Mucosa of descending colon (tissue), 3 donors: ENCODE data around the gene UMPS. TPM values are rescaled to one million over a fixed set of nuclear protein-coding genes. Genes with fewer than 3 reads are reported as not detected.
"Not testable (repeated sequence)": the region's sequence is repeated elsewhere in the genome, so short reads cannot be mapped to it uniquely, and the experiment has no call there.

Source experiments
- ATAC-seq: fragments of 200-7000 bp; cut with Tn5 transposase; one replicate; pipeline ENCODE4 v1.9.1; 2020; ENCODE audit warnings: mild to moderate bottlenecking, moderate library complexity
- DNase-seq, 3 donors: peaks; one replicate each; pipeline ENCODE4 v3.0.0-alpha.2; 2020
- H3K36me3 ChIP-seq: fragments of 200-600 bp; one replicate; pipeline ENCODE4 v1.8.0; 2021; ENCODE audit warnings: low read depth, mild to moderate bottlenecking
- H3K4me1 ChIP-seq: fragments of 200-600 bp; one replicate; pipeline ENCODE4 v1.8.0; 2021; ENCODE audit warnings: low read depth, mild to moderate bottlenecking
- H3K4me3 ChIP-seq: fragments of 200-600 bp; one replicate; pipeline ENCODE4 v1.8.0; 2021; ENCODE audit warnings: mild to moderate bottlenecking
- H3K9me3 ChIP-seq: fragments of 200-600 bp; one replicate; pipeline ENCODE4 v1.8.0; 2021; ENCODE audit warnings: mild to moderate bottlenecking
- intact Hi-C, 2 donors: fragments of 100-400 bp; cut with DNase I in 1 of 2; cut with micrococcal nuclease in 1 of 2; formaldehyde crosslinking; loops; one replicate each; pipeline versions ENCODE4 v1.11.0 to v1.11.1; 2022; cut with DNase I, micrococcal nuclease
- total RNA-seq, 3 donors: library from RNA; stranded (reverse); fragmentation: NEBNext Ultra II Directional in 2 of 3; extraction: Animal tissue kit (Norgen Biotek cat#: 25700) in 2 of 3; gene quantifications; one replicate each; pipeline versions ENCODE4 v1.2.1 to v1.2.4, GENCODE V29; 2021 to 2023
- TF ChIP-seq, protein P1 (sequence below): fragments of 200-600 bp; IDR thresholded peaks from one replicate; pipeline ENCODE4 v1.8.0; 2022; ENCODE audit warnings: antibody characterized with exemption, mild to moderate bottlenecking
- donor health status: DM: no; HTN: no; CAD: no; lungs with moderate emphysema.
- donor health status: DM: no; HTN: no; CAD: no.
- donor health status: DM: no; HTN: yes; CAD: no.

UMPS gene
- total RNA-seq, 3 donors from 2014 or later: 22.6 to 25.7 (median 23.6) TPM

DNA sequence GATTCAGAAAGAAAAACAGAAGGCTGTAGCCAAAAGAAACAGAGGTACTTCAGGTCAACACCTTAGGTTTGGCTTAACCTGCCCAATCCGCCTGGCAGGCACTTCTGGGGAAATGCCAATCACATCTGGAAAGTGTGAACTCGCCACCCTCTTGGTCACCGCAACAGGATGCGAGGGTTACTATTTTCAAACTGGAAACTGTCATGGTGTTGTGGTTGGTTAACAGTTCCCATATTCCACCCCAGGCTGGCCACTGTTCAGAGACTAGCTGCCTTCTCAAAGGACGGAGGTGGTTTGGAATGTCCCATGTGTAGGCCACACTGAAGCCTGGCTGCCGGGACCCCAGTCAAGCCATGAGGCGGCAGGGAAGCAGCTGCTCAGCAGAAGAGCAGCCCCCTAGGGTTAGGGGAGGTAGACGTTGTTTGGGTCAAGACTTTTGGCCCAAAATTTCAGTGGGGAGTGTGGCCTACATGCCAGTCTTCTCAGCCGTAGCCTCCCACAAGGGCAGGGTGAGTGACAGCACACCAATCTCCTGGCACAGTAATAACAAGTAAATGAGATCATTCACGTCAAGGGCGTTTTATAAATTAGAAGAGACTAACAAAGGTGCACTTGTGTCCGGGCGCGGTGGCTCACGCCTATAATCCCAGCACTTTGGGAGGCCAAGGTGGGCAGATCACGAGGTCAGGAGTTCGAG lies 54.6 kb downstream of the UMPS start:
- ATAC-seq: no peak
- no peaks in the 10 kb centered on the region for H3K36me3 ChIP-seq
- DNase-seq: no peak
- TF ChIP-seq, protein P1, sequence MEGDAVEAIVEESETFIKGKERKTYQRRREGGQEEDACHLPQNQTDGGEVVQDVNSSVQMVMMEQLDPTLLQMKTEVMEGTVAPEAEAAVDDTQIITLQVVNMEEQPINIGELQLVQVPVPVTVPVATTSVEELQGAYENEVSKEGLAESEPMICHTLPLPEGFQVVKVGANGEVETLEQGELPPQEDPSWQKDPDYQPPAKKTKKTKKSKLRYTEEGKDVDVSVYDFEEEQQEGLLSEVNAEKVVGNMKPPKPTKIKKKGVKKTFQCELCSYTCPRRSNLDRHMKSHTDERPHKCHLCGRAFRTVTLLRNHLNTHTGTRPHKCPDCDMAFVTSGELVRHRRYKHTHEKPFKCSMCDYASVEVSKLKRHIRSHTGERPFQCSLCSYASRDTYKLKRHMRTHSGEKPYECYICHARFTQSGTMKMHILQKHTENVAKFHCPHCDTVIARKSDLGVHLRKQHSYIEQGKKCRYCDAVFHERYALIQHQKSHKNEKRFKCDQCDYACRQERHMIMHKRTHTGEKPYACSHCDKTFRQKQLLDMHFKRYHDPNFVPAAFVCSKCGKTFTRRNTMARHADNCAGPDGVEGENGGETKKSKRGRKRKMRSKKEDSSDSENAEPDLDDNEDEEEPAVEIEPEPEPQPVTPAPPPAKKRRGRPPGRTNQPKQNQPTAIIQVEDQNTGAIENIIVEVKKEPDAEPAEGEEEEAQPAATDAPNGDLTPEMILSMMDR: no peak
- H3K4me3 ChIP-seq: no peak overlapping the region
- peaks cover 15% of the 10 kb centered on the region for H3K4me1 ChIP-seq
- no peaks in the 10 kb centered on the region for H3K9me3 ChIP-seq
- intact Hi-C loops: loop anchor here in 1 of 2 donors (5.0 kb wide), 1 partner anchor 42 kb away; no protein-coding TSS in a partner anchor

DNA sequence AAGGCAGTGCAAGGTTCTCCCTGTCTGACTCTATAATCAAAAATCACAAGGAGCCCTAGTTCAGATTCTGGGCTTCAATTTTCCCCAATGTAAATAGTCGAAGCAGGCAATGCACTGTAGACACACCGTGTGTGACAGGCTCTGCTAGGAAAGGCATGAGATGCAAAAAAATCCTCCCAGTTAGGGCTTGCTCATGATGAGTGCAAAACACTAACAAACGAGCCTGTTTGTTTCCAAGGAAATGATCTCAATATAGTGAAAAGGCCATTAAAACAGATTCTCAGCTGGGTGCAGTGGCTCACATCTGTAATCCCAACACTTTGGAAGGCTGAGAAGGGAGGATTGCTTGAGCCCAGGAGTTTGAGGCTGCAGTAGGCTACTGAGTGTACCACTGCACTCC lies 55.7 kb downstream of the UMPS start:
- Histone ChIP-seq H3K4me3 (no peak overlapping the region), H3K4me1 (peaks cover 15% of the 10 kb centered on the region)
- intact Hi-C loops: loop anchor here in 1 of 2 donors (5.0 kb wide), 1 partner anchor 41 kb away; no protein-coding TSS in a partner anchor

DNA sequence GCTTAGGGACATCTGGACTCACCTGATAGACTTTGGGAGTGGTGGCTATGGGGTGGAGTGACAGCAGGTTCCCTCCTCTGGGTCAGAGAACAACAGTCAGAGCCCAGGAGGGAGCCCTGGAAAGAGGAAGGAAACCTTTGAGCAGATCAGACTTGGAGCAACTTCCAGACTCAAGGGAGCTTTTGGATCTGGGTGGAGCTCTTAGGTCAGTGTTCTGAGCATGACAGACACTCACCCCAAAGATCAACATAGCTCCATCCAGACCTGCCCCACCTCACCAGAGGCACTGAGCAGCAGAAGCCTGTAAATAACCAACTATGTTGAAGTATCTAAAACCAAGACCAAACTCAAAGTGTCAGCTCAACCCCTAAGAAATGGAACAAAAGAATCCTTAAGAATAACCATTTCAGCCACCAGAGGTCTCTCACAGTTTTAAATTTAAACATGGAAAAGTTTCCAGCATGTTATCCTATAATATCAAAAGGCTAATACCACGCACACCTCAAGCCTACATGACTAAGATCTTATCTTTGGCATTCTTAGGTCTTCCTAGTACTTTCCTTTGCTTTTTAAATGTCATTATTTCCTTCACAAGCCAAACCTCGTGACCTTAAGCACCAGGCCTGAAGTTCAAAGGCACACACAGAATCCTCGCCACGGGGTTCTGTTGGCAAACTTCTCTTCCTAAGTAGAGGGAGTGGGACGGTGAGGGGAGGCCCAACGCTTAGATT lies 56.4 kb downstream of the UMPS start:
- intact Hi-C loops: loop anchor here in 1 of 2 donors (5.0 kb wide), 1 partner anchor 41 kb away; no protein-coding TSS in a partner anchor
- DNase-seq (peak in 1 of 3 donors; percentile 34), ATAC-seq (peak; percentile 85)
- H3K4me1 ChIP-seq: peaks cover 10% of the 10 kb centered on the region
- TF ChIP-seq, protein P1: no peak
- no peaks in the 10 kb centered on the region for H3K9me3 ChIP-seq
- no peak overlapping the region for H3K4me3 ChIP-seq
- H3K36me3 ChIP-seq: no peaks in the 10 kb centered on the region

More for the DNA sequence above, 55.7 kb downstream of the UMPS start:
- ATAC-seq (peak; percentile 2), DNase-seq (no peak)
- TF ChIP-seq, protein P1: no peak
- Histone ChIP-seq H3K36me3 (no peaks in the 10 kb centered on the region), H3K9me3 (no peaks in the 10 kb centered on the region)

DNA sequence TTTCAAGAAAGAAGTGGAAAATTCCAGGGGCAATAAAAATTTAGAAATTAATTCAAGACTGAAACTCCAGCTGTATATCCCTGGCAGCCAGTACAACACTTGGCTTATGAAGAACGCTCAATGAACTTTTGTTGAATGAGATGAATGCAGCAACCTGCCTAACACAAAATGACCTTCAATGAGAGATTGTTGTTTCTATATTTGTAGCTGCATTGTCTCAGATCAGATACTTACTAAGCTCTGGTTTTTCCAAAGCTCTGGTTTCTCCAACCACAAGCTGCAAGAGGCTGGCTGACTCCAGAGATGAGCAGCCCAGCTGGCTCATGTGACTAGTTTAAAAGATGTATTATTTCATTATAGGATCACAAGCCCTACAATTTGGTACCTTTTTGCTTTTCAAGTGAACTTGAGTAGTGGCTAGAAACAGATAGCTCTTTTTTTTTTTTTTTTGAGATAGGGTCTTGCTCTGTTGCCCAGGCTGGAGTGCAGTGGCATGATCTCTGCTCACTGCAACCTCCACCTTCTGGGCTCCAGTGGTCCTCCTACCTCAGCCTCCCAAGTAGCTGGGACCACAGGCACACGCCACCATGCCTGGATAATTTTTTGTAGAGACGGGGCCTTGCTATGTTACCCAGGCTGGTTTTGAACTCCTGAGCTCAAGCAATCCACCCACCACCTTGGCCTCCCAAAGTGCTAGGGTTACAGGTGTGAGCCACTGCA lies 57.4 kb downstream of the UMPS start:
- H3K4me1 ChIP-seq: peaks cover 6% of the 10 kb centered on the region
- ATAC-seq: no peak
- TF ChIP-seq, protein P1: no peak
- DNase-seq: no peak
- no peaks in the 10 kb centered on the region for H3K9me3 ChIP-seq
- no peaks in the 10 kb centered on the region for H3K36me3 ChIP-seq
- no peak overlapping the region for H3K4me3 ChIP-seq
- intact Hi-C loops: loop anchor here in 1 of 2 donors (5.0 kb wide), 1 partner anchor 40 kb away; no protein-coding TSS in a partner anchor

DNA sequence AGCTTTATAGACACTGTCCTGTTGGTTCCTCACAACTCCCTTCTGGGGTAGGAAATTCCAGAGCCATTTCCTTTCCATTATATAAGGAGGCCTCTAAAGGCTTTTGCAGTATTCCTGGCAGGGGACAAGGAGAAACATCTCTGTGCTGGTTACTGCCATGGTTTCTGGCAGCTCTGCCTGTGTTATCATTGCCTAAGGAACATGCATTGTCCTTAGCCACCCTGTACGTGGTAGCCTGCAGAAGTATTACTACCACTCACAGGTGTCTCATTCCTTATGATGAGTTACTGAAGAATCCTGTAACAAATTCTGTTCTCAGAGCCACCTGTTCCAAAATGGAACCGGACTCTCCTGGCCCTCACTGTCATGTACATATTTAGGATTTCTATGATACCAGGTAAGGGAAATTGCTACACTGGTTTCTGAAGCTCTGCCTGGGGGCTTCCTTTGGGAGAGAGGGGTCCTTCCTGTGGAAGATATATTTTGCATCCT lies 58.0 kb downstream of the UMPS start:
- Histone ChIP-seq H3K4me1 (peaks cover 6% of the 10 kb centered on the region), H3K4me3 (no peak overlapping the region), H3K36me3 (no peaks in the 10 kb centered on the region), H3K9me3 (no peaks in the 10 kb centered on the region)
- intact Hi-C loops: loop anchor here in 1 of 2 donors (5.0 kb wide), 1 partner anchor 39 kb away; no protein-coding TSS in a partner anchor
- TF ChIP-seq, protein P1: no peak
- ATAC-seq: no peak
- DNase-seq: no peak

DNA sequence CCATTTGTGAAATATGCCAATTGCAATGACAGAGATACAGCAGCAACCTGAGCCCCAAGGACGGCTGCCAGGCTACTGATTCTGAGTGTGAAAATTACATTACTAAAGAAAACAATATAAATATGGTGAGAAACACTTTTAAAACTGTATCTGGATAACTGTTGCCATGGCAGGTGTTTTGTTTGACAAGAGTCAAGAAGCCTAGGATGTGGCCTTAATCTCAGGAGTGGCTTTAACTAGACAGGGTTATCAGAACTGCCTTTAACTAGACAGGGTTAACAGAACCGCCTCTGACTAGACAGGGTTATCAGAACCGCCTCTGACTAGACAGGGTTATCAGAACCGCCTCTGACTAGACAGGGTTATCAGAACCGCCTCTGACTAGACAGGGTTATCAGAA lies 58.9 kb downstream of the UMPS start:
- H3K9me3 ChIP-seq, ATAC-seq, H3K36me3 ChIP-seq, H3K4me1 ChIP-seq, DNase-seq, H3K4me3 ChIP-seq: not testable (repeated sequence)
- intact Hi-C loops: loop anchor here in 1 of 2 donors (5.0 kb wide), 1 partner anchor 38 kb away; no protein-coding TSS in a partner anchor
